NB4 (cell line): Measurements from ENCODE around the gene OR4E1.

Source experiments
- CTCF ChIP-seq: IDR thresholded peaks from one replicate; pipeline ENCODE4 v1.5.1; 2012; ENCODE audit warnings: low read depth, low read length
- MAX ChIP-seq: IDR thresholded peaks from 2 replicates; pipeline ENCODE4 v1.6.1; 2011; ENCODE audit warnings: low read depth, low read length

GRCh38 chr14:21631084-21631483 is 42.5 kb downstream of the OR4E1 start:
- TF ChIP-seq MAX = no peak
- TF ChIP-seq CTCF = no peak
